Gastroesophageal sphincter (tissue), 3 donors: ENCODE measurements around the gene DES.

Experiments
- CTCF ChIP-seq, 4 experiments: fragments of 200-600 bp in 2 of 4; fragments of 450-650 bp in 2 of 4; sonication (generic) in 1 of 4; IDR thresholded peaks; one replicate each; pipeline ENCODE4 v1.5.1; 2017 to 2019; ENCODE audit warnings: antibody characterized with exemption in 4 of 4, mild to moderate bottlenecking in 2 of 4, moderate library complexity in 2 of 4
- EP300 ChIP-seq: sonication (generic); formaldehyde crosslinking; IDR thresholded peaks from one replicate; pipeline ENCODE4 v1.6.1; 2017; ENCODE audit warnings: antibody characterized with exemption, mild to moderate bottlenecking
- POLR2A ChIP-seq, 2 donors: fragments of 450-650 bp; IDR thresholded peaks; one replicate each; pipeline ENCODE4 v1.6.1; 2017; ENCODE audit warnings: antibody characterized with exemption in 2 of 2, mild to moderate bottlenecking in 2 of 2, moderate library complexity in 1 of 2

GRCh38 chr2:219473511-219473910 lies 55.3 kb downstream of the DES start:
- TF ChIP-seq CTCF (IDR thresholded peaks at IDR 0.05) (no peak), POLR2A (IDR thresholded peaks at IDR 0.05) (no peak), EP300 (no peak)
